ENCODE data around the gene LRIT1.

Gene LRIT1

DNA sequence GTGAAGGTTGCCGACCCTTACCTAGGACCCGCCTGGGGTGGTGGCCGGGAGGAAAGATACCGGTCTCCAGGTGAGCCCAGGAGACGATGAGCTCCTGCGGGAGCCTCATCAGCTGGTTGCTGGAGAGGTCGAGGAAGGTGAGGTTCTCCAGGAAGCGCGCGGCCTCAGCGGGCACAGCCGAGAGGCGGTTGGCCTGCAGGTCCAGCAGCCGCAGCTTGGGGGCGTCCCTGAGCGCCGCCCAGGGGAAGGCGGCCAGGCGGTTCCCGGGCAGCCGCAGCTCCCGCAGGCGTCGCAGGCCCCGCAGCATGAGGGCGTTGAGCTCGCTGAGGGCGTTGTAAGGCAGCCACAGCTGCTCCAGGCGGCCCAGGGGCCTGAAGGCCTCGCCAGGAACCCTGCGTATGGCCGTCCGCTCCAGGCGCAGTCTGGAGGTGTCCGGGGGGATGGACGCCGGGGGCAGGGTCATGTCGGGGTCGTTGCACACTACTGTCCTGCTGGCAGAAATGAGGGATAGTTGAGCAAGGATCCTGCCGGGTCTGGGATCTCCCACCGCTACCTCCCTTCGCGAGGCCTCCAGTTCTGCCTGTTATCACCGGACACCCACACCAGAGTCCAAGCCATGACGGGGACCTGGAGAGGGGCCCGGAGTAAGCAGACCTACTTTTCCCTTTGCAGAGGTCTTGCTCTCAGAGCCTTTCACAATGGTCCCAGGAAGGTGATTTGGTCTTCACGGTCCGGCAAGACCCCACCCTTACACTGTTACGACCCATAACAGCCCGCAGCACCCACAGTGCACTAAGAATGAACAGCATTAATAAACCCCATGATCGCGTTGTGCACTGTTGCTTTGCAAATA lies 3.9 kb downstream of the LRIT1 start:
- H3K4me3 ChIP-seq (ENCODE audit: low read depth, low read length): no peak overlapping the region
- no peak for DNase-seq (ENCODE audit: low read depth, low spot score)
- in situ Hi-C loops (cut with HindIII; ENCODE audit: low sequenced_read_pairs): no loop called here

DNA sequence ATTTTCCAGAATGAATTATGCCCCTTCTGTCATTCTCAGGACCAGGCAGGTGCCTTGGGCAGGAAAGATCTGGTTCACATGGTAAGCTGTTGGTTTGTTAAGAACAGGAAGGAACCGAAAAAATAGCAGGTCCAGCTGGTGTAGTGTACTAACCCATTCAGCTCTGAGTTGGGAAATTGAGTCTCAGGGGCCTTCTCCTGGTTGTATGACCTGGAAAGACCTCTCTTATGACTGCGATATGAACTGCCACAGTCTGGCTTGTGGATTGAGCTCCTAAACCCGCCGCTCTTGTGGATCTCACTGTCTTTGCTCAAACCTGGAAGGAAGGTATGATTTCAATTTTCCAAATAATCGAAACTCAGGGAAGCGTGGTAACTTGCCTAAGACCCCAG lies 4.5 kb downstream of the LRIT1 start:
- DNase-seq (ENCODE audit: low read depth, low spot score): no peak
- no peak for TF ChIP-seq CTCF (IDR thresholded peaks at IDR 0.05; ENCODE audit: low read depth, low read length)
- in situ Hi-C loops (cut with HindIII; ENCODE audit: low sequenced_read_pairs): no loop called here
- H3K4me3 ChIP-seq (ENCODE audit: low read depth, low read length): no peak overlapping the region

More for the DNA sequence above, 3.9 kb downstream of the LRIT1 start:
- TF ChIP-seq CTCF (IDR thresholded peaks at IDR 0.05; ENCODE audit: low read depth, low read length): no peak

- H3K4me3 ChIP-seq (ENCODE audit: low read depth, low read length): no peak overlapping the region
- TF ChIP-seq CTCF (IDR thresholded peaks at IDR 0.05; ENCODE audit: low read depth, low read length): no peak
- no peak for DNase-seq (ENCODE audit: low read depth, low spot score)
- in situ Hi-C loops (cut with HindIII; ENCODE audit: low sequenced_read_pairs): no loop called here
These were observed 6.2 kb downstream of the LRIT1 start for GRCh38 chr10:84235096-84235495.

DNA sequence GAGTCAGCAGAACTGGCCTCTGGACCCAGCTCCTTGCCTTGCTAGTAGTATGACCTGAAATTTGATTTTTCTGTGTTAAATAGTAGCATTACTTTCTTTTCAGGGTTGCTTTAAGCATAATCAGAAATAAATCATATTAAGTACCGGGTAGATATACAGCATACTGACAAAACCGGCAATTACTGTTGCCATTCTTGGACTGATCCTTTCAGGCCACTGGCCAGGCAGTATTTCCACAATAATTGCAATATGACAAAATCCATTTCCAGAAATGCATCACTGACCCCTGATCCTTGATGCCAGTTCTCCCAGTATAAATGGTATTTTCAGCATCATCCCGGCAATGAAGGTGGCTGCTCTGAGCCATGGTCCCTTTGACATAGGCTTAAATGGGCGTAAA lies 6.9 kb downstream of the LRIT1 start:
- DNase-seq (ENCODE audit: low read depth, low spot score): no peak
- in situ Hi-C loops (cut with HindIII; ENCODE audit: low sequenced_read_pairs): no loop called here
- H3K4me3 ChIP-seq (ENCODE audit: low read depth, low read length): no peak overlapping the region
- TF ChIP-seq CTCF (IDR thresholded peaks at IDR 0.05; ENCODE audit: low read depth, low read length): no peak

DNA sequence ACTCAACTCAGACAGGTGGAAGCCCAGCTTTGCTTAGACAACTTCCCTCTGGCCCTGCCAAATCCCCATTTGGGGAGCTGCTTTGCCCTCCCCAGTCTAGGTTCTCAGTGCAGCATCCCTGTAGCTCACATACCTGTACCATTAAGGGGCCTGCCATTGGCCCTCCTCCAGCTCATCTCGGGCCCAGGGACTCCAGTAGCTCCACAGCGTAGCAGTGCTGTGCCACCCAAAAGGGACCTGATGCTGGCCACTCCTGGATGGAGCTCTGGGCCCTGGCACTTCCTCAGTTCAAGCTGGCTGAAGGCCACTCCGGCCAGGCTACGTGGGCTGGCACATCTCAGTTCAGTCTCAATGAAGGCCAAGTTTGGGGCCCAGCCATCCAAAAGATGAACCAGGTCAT lies 7.4 kb downstream of the LRIT1 start:
- TF ChIP-seq CTCF (IDR thresholded peaks at IDR 0.05; ENCODE audit: low read depth, low read length): no peak
- no peak overlapping the region for H3K4me3 ChIP-seq (ENCODE audit: low read depth, low read length)
- in situ Hi-C loops (cut with HindIII; ENCODE audit: low sequenced_read_pairs): no loop called here
- DNase-seq (ENCODE audit: low read depth, low spot score): no peak

- DNase-seq (ENCODE audit: low read depth, low spot score): no peak
- no peak overlapping the region for H3K4me3 ChIP-seq (ENCODE audit: low read depth, low read length)
- no peak for TF ChIP-seq CTCF (IDR thresholded peaks at IDR 0.05; ENCODE audit: low read depth, low read length)
- in situ Hi-C loops (cut with HindIII; ENCODE audit: low sequenced_read_pairs): no loop called here
These were observed 9.0 kb downstream of the LRIT1 start for GRCh38 chr10:84232376-84232775.
